ENCODE results near the gene DDX50. TPM values are rescaled to one million over a fixed set of nuclear protein-coding genes. Genes with fewer than 3 reads are reported as not detected.

Gene DDX50
- total RNA-seq, 1 experiment from 2014 or later, result 50.7 TPM

- Mint-ChIP-seq H3K27me3 (ENCODE audit: low read depth) (no peaks in the 10 kb centered on the region; the same call in 1 of the 2 replicates), H3K4me1 (peaks cover 19 to 25% of the 10 kb centered on the region in 2 experiments), H3K36me3 (ENCODE audit: insufficient read depth in 1 of 3, low read depth in 3 of 3) (peaks cover 5 to 44% (median 23%) of the 10 kb centered on the region in 3 experiments; a peak in 6 of 7 replicates), H3K4me3 (peak within 1 kb of the TSS; percentile 95 to 100), H3K9me3 (no peaks in the 10 kb centered on the region), H3K27ac (peak within 1 kb of the TSS; percentile 96 to 99 (median 98))
- Histone ChIP-seq H3K23ac (ENCODE audit: insufficient read length, low read depth, low read length) (no peak within 1 kb of the TSS), H2BK15ac (ENCODE audit: low read depth, low read length) (no peak within 1 kb of the TSS), H3K9ac (ENCODE audit: extremely low read depth, insufficient read length, low read length) (peak within 1 kb of the TSS; percentile 75), H3K4me2 (ENCODE audit: insufficient read depth, insufficient read length, low read length) (peak within 1 kb of the TSS; percentile 82), H3K9me3 (ENCODE audit: control insufficient read depth, low read depth, low read length) (no peaks in the 10 kb centered on the region), H4K5ac (ENCODE audit: insufficient read length, low read depth, low read length) (no peak within 1 kb of the TSS), H4K91ac (ENCODE audit: insufficient read length, low read depth, low read length) (no peak within 1 kb of the TSS), H3K23me2 (ENCODE audit: insufficient read length, low read depth, low read length, poor library complexity, severe bottlenecking) (no peaks in the 10 kb centered on the region), H3K4me1 (ENCODE audit: insufficient read depth, low read length) (no peaks in the 10 kb centered on the region; the same call in 1 of the 2 replicates), H2AK5ac (ENCODE audit: insufficient read length, low read length) (no peak within 1 kb of the TSS), H2BK20ac (ENCODE audit: low read depth, low read length, poor library complexity, severe bottlenecking) (no peak within 1 kb of the TSS), H3K27me3 (ENCODE audit: insufficient read depth, low read length) (no peaks in the 10 kb centered on the region), H4K8ac (replicated peaks; ENCODE audit: insufficient read length, low read depth, low read length) (no peak within 1 kb of the TSS), H2BK120ac (ENCODE audit: low read depth, low read length, poor library complexity, severe bottlenecking) (no peak within 1 kb of the TSS), H2BK12ac (ENCODE audit: insufficient read length, low read depth, low read length) (no peak within 1 kb of the TSS), H3K56ac (ENCODE audit: insufficient read length, low read depth, low read length) (no peak within 1 kb of the TSS), H3K4ac (ENCODE audit: low read depth, low read length) (no peak within 1 kb of the TSS), H4K20me1 (ENCODE audit: control insufficient read depth, insufficient read depth, insufficient read length) (no peaks in the 10 kb centered on the region), H3K27ac (ENCODE audit: insufficient read length, low read depth, low read length) (no peak within 1 kb of the TSS), H3K14ac (ENCODE audit: insufficient read depth, low read length) (peak within 1 kb of the TSS; percentile 41), H3K18ac (ENCODE audit: insufficient read length, low read depth, low read length) (peak within 1 kb of the TSS; percentile 60), H2AFZ (ENCODE audit: low read length) (no peak within 1 kb of the TSS), H3K79me1 (ENCODE audit: insufficient read depth, low read depth, low read length, poor library complexity, severe bottlenecking) (no peaks in the 10 kb centered on the region), H3T11ph (ENCODE audit: low read length) (no peak within 1 kb of the TSS), H3K79me2 (ENCODE audit: insufficient read depth, low read length) (peaks cover 19% of the 10 kb centered on the region; the same call in 1 of the 2 replicates), H2BK5ac (ENCODE audit: insufficient read length, low read length) (no peak within 1 kb of the TSS)
- DNase-seq, result peak; percentile 97
- peak; percentile 57 for TF ChIP-seq CTCF (conservative IDR thresholded peaks at IDR 0.05)
- WGBS (ENCODE audit: extremely low coverage, insufficient read length, low lambda C conversion rate), result no CpG with 5 or more reads among the region's 62 CpGs
These were observed 87.6 kb downstream of the DDX50 start, which contains the start of gene KIFBP for GRCh38 chr10:68988530-68989316. Gene KIFBP, plus strand, starts transcription at chr10:68988803. Its CDS starts 30 bp downstream, at chr10:68988833.

Measured in H9 (cell line).